SIG-M5 treated with dmso at 0.1 percent for 504 hours (cell line): Measurements from ENCODE around the gene UPF1.
A peak's percentile ranks its signal among the peaks of the same experiment; 100 is the strongest.

Source experiments
- DNase-seq: peaks from one replicate; lab custom pipeline; 2025; ENCODE audit not compliant: unreplicated experiment; lab: John Stamatoyannopoulos, UW

UPF1 gene

GRCh38 chr19:18855647-18856384 is 24.1 kb downstream of the UPF1 start:
- no peak for DNase-seq

GRCh38 chr19:18856385-18857126 is 24.8 kb downstream of the UPF1 start:
- no peak for DNase-seq

DNA sequence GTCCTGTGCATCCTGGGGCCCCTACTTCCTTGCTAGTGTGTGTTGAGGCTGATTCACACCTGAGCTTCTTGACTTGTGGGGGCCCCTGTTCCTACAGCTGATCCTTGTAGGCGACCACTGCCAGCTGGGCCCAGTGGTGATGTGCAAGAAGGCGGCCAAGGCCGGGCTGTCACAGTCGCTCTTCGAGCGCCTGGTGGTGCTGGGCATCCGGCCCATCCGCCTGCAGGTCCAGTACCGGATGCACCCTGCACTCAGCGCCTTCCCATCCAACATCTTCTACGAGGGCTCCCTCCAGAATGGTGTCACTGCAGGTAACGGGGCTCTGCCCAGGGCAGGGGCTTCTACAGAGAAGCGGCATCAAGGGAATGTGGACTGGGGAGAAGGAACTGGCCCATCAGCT is 25.5 kb downstream of the UPF1 start:
- no peak for DNase-seq

DNA sequence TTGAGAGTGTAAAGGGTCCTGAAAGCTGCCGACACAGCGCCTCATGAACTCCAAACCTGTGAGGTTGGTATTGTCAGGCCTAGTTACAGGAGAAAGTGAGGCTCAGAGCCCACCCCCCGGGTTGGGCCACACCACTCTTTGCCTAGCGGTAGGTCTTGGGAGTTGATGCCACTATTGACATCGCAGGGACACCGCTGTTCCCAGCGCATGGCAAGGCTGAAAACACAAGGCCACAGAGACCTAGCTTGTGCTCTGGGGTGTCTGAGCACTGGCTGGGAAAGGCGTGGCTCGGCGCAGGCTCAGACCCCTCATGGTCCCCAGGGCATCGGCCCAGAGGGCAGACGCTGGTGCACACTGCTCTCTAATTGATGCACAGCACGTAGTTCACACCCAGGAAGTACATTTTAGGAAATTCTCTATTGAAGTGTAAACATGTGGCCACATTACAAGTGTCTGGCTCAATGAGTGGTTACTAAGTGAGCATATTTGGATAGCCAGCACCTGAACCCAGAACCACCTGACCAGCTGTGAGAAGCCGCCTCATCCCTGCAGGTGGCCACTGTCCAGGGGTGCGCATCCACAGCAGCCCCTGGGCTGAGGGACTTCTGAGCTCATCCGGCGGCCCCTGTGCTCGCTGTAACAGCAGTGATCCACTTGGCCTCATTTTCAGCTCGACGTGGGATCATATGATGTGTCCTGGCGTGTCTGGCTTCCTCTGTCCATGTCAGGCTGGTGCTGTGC is 27.3 kb downstream of the UPF1 start:
- DNase-seq, result no peak

DNA sequence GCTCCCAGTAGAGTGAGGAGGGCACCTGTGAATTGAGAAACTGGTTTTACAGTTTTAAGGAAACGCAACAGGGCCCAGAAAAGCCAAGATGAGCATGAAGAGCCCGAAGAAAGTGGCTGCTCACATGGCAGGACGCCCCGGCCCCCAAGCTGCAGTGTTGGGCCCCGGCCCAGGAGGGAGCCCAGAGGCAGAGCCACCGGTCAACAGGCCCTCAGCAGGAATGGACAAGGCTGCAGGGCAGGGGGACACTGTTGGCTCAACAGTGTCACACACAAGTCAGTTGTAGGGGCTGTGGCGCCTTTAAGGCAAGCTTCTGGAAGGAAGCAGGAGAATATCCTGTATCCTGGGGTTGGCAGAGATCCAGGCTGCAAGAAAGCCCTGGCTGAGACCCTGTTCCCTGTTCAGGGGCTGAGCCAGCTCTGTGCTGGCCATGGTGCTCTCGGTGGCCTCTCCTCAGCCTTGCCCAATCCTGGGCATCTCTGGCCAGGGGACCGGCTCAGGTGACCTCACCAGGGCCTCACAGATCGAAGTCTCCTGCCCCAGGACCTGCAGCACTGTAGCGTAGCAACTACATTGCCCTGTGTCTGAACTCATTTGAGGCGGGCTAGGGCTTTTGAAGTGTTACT is 28.0 kb downstream of the UPF1 start:
- no peak for DNase-seq

DNA sequence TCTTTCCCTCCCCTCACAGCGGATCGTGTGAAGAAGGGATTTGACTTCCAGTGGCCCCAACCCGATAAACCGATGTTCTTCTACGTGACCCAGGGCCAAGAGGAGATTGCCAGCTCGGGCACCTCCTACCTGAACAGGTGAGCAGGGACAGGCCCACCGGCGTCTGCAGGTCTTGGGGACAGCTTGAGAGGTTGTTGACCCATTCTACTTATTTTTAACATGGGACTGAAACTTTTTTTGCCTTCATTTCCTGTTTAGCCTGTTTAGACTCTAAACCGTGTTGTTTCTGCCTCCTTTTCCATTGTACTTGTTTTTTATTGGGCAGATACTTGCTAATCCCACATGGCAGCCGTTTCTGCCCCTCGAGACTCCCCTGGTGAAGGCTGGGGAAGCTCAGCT is 28.5 kb downstream of the UPF1 start:
- no peak for DNase-seq

GRCh38 chr19:18860725-18861124 is 29.0 kb downstream of the UPF1 start:
- no peak for DNase-seq

DNA sequence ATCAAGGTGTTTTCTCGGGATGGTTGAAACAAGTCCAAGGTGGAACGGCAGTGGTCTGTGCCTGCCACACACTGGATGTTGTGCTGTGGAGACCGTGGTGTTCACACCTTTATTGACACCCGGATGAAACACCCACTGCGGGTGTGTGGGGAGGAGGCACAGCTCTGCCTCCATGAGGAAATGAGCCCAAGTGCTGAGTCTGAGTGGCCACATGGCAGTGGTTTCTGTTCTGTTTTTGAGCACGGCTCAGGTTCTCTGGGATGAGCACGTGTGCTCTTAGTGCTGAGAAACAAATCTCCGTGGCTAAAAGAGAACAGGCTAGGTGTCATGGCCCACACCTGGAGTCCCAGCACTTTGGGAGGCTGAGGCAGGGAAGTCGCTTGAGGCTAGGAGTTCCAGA is 29.5 kb downstream of the UPF1 start:
- DNase-seq, result peak; percentile 42

GRCh38 chr19:18861917-18862316 is 30.2 kb downstream of the UPF1 start:
- no peak for DNase-seq

DNA sequence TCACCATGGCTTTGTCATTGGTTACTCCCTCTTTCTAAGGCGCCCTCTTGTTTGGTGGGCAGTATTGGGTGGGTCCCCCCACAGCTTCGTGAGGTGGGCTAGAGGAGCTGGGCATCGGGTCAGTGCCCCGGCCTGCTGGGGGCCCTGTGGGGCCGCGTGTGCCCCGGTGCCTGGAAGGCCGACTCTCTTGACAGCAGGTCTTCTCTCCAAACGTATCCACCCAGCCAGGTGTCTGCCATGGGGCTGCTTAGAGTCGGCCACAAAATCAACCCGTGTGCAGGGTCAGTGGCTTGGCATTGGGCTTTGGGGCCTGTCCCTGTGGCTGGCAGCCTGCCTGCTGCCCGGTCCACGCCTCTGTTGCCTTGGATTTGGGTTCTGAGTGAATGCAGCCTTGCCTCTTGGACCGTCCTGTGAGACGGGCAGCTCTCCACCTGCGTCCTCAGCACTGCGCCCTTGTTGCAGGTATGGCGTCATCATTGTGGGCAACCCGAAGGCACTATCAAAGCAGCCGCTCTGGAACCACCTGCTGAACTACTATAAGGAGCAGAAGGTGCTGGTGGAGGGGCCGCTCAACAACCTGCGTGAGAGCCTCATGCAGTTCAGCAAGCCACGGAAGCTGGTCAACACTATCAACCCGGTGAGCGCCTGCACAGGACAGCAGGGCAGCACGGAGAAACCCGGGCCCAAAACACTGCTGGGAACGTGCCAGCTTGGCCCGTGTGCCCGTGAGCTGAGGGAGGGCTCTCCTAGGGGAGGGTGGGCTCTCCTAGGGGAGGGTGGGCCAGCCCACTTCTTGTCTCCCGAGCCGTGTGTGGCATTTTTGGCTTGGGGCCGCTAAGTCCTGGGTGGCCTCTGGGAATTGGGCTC is 31.4 kb downstream of the UPF1 start:
- DNase-seq, result no peak

GRCh38 chr19:18863843-18864362 is 32.1 kb downstream of the UPF1 start:
- no peak for DNase-seq

DNA sequence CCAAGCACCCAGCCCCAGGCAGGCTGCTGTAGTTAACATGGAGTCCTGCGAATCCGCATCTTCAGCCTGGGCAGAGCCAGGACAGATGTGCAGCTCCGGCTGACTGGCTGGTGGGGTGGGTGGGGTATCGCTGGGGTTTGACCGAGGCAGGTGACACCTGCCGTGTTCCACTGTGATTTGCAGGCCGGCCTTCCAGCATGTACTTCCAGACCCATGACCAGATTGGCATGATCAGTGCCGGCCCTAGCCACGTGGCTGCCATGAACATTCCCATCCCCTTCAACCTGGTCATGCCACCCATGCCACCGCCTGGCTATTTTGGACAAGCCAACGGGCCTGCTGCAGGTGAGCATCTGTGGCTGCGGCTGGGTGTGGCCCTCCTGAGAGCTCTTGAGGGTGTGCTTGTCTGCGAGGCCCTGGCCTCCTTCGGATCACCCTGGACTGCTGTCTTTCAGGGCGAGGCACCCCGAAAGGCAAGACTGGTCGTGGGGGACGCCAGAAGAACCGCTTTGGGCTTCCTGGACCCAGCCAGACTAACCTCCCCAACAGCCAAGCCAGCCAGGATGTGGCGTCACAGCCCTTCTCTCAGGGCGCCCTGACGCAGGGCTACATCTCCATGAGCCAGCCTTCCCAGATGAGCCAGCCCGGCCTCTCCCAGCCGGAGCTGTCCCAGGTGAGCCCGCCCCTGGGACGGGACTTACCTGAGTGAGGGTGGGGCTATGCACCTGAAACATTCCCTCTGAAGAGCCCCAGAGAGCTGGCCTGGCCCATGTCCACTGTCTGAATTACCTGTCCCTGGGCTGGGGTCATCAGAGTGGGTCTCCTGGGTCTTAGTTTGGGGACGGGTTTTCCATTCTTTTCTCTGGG is 33.6 kb downstream of the UPF1 start:
- DNase-seq, result no peak

- DNase-seq, result peak; percentile 27
These were observed 34.4 kb downstream of the UPF1 start for GRCh38 chr19:18865973-18866799.

DNA sequence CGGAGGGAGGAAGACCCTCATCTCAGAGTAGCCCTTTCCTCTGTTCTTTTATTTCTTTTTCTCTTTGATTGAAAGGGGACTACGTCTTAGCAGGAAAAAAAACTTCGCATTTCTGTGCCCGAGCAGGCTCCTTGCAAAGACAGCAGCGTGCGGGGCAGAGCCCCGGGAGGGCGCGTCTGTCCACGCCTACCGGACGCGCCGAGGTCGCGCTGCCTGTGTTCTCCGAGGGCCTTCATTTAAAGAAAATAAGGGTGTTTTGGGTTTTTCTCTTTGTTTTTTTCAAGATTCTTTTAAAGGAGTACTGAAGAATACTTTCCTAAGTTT is 35.0 kb downstream of the UPF1 start:
- no peak for DNase-seq

- DNase-seq, result no peak
These were observed 35.4 kb downstream of the UPF1 start for GRCh38 chr19:18867199-18867598.

- DNase-seq, result no peak
These were observed 36.0 kb downstream of the UPF1 start for GRCh38 chr19:18867751-18868150.

DNA sequence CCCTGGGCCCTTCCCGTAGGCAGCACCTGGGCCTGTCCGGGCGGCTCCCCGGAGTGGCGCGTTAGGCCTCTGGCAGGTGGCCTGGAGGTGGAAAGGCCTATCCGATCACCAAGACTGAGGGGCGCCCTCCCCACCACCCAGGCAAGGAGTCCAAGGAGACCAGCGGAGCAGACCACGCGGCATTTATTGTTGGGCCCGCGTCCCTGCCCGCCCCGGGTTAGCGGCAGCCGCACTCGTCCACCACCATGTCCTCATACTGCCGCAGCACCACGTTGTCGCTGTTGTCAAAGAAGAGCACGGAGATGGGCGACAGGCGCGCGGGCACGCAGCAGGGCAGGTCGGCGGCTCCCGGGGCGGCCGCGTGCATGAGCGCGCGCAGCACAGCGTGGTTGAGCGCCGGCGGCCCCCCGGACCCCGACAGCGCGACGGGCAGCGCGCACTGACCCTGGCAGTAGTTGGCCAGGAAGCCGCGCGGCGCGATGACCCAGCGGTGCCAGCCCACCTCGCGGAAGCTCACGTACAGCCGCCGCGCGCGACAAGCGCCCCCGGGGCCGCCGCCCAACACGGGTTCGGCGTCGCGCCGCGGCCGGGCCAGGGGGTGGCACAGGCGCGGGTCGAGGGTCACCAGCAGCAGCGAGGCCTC is 36.7 kb downstream of the UPF1 start:
- DNase-seq, result no peak

DNA sequence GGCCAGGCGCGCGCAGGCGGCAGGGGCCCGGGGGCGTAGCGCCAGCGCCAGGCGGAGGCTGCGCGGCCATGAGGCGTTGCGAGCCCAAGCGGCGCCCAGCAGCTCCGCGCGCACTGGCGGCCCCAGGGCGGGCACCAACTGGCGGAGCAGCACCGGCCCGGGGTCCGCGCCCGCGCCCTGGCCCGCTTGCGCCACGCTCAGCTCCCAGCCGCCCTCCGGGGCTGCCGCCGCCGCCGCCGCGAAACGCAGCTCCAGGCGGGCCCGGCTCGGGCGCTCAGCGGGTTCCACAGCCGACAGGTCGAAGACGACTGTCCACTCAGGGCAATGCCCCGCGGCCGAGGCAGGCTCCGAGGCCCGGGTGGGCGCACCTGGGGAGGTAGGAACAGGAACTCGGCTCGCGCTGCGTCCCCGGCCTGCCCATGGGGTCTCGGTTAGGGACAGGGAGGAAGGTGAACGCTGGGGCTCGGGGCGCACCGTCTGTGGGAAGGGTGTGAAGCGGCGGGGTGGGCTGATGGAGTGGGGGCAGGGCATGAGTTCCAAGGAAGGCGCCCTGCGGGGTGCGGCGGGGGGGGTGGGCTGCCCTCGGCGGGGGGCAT is 37.4 kb downstream of the UPF1 start:
- no peak for DNase-seq
